Mucosa of rectum (tissue), 2 donors: ENCODE data around the gene IKZF3.
"Not testable (repeated sequence)": the region's sequence is repeated elsewhere in the genome, so short reads cannot be mapped to it uniquely, and the experiment has no call there.

ENCODE experiments used
- H3K27ac ChIP-seq, 2 donors: one replicate each; pipeline ENCODE4 v1.7.0; 2013; ENCODE audit warnings: inconsistent platforms in 2 of 2, low read depth in 2 of 2, low read length in 2 of 2
- H3K27me3 ChIP-seq, 2 donors: one replicate each; pipeline ENCODE4 v1.7.0; 2013; ENCODE audit warnings: low read length in 2 of 2; ENCODE audit not compliant: control insufficient read depth in 2 of 2, insufficient read depth in 2 of 2
- H3K36me3 ChIP-seq, 2 donors: one replicate each; pipeline ENCODE4 v1.7.0; 2013; ENCODE audit warnings: low read length in 2 of 2; ENCODE audit not compliant: control insufficient read depth in 2 of 2, insufficient read depth in 2 of 2
- H3K4me1 ChIP-seq, 2 donors: one replicate each; pipeline ENCODE4 v1.7.0; 2013; ENCODE audit warnings: low read length in 2 of 2, mild to moderate bottlenecking in 1 of 2; ENCODE audit not compliant: control insufficient read depth in 2 of 2, insufficient read depth in 2 of 2
- H3K4me3 ChIP-seq, 2 donors: one replicate each; pipeline ENCODE4 v1.7.0; 2013; ENCODE audit warnings: low read length in 2 of 2
- H3K9ac ChIP-seq, 2 donors: one replicate each; pipeline ENCODE4 v1.7.0; 2013; ENCODE audit warnings: low read length in 2 of 2, low read depth in 1 of 2, mild to moderate bottlenecking in 1 of 2
- H3K9me3 ChIP-seq, 2 donors: one replicate each; pipeline ENCODE4 v1.7.0; 2013; ENCODE audit warnings: low read length in 2 of 2; ENCODE audit not compliant: control insufficient read depth in 2 of 2
- donor health status: healthy.
- donor health status: Normal muscosa, but diverticular disease.

Gene IKZF3

DNA sequence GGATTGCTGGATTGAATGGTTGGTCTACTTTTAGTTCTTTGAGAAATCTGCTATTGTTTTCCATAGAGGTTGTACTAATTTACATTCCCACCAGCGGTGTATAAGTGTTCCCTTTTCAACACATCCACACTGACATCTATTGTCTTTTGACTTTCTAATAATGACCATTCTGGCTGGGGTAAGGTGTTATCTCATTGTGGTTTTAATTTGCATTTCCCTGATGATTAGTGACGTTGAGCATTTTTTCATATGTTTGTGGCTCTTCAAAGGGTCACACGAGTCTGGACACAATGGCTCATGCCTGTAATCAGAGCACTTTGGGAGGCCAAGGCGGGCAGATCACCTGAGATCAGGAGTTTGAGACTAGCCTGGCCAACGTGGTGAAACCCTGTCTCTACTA lies 22.0 kb upstream of the IKZF3 start:
- H3K4me3 ChIP-seq, H3K36me3 ChIP-seq, H3K9me3 ChIP-seq, H3K9ac ChIP-seq, H3K4me1 ChIP-seq, H3K27me3 ChIP-seq, H3K27ac ChIP-seq: not testable (repeated sequence)

DNA sequence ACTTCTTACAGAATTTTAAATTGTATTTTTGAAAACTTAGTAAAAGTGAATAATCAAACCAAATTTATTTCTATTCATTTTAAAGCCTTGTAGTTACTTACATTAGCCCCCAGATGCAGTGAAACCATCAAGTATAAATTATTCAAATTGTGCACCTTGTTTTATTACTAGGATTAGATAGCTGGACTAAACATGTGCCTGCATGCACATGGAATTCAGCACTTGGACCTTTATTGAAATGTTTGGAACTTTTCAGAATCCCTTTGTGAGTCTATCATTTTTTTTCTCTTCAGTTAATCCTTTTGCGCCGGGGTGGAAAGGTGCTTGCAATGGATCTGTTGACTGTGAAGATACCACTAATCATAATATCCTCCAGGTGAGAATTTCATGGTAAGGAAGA lies 8.6 kb upstream of the IKZF3 start:
- no peaks in the 10 kb centered on the region for H3K27me3 ChIP-seq
- H3K9me3 ChIP-seq = no peaks in the 10 kb centered on the region
- H3K36me3 ChIP-seq = no peaks in the 10 kb centered on the region
- no peak overlapping the region for H3K4me3 ChIP-seq
- no peak overlapping the region for H3K9ac ChIP-seq
- H3K4me1 ChIP-seq = no peaks in the 10 kb centered on the region
- H3K27ac ChIP-seq = no peak overlapping the region

DNA sequence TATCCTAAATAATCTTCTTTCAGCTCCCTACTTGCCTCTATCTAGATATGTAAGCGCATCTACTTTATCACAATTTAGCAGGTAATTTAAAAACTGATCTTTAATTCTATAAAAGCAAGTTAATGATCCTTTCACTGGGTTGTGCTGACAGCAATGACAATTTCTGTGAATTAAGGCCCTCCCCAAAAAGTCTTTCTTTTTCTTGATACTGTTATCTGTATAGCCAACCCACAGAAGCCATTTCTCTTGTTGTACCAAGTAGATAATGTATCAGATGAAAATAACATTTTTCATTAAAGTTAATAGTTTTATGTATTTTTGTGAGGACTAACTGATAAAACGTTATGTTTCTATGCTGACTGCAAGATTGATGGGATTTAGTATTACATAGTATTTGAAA lies 7.7 kb upstream of the IKZF3 start:
- Histone ChIP-seq H3K9ac (no peak overlapping the region), H3K36me3 (no peaks in the 10 kb centered on the region), H3K27me3 (no peaks in the 10 kb centered on the region), H3K9me3 (peaks cover 0 to 2% of the 10 kb centered on the region in 2 donors), H3K4me3 (no peak overlapping the region), H3K4me1 (no peaks in the 10 kb centered on the region), H3K27ac (no peak overlapping the region)

DNA sequence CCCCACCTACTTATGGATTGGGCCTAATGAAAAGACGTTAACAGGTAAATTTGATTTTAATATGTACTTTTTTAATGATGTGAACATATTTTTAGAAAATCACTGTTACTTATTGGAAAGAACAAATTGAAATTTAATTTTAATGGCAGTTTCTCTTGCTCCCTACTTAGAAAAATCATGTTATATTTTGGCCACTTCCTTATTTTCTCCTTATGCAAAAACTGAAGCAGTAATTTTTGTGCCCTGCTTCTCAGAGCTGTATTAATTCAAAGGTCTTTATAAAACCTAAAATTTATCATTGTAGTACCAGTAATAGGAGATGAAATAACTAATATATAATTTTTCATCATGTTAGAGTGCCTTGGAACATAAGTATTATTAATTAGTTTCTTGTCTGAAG lies 6.7 kb upstream of the IKZF3 start:
- Histone ChIP-seq H3K9ac (no peak overlapping the region), H3K27ac (no peak overlapping the region), H3K36me3 (no peaks in the 10 kb centered on the region), H3K4me3 (no peak overlapping the region), H3K27me3 (peaks cover 0 to 5% of the 10 kb centered on the region in 2 donors), H3K9me3 (peaks cover 0 to 2% of the 10 kb centered on the region in 2 donors), H3K4me1 (no peaks in the 10 kb centered on the region)

DNA sequence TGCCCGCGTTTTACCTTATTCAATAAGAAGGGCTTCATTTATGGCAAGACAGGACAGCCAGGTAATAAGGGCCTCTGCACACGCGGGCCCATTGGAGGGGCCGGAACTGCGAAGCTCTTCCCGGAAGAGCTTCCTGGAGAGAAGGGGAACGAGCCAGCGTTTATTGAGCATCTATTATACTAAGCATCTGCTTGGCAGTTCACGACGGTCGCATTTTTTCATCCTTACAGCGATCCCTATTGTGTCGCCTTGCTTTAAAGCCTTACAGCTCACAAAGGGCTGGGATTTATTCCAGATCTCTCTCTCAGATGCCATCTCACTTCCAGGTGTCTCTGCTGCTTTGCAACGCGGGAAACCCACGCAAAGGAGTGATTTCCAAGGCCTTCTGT lies 4.4 kb upstream of the IKZF3 start:
- Histone ChIP-seq H3K27me3 (peaks cover 7 to 12% of the 10 kb centered on the region in 2 donors), H3K36me3 (no peaks in the 10 kb centered on the region), H3K9me3 (peaks cover 0 to 2% of the 10 kb centered on the region in 2 donors), H3K4me1 (peaks cover 5% of the 10 kb centered on the region in 2 donors), H3K9ac (no peak overlapping the region), H3K4me3 (no peak overlapping the region), H3K27ac (no peak overlapping the region)

DNA sequence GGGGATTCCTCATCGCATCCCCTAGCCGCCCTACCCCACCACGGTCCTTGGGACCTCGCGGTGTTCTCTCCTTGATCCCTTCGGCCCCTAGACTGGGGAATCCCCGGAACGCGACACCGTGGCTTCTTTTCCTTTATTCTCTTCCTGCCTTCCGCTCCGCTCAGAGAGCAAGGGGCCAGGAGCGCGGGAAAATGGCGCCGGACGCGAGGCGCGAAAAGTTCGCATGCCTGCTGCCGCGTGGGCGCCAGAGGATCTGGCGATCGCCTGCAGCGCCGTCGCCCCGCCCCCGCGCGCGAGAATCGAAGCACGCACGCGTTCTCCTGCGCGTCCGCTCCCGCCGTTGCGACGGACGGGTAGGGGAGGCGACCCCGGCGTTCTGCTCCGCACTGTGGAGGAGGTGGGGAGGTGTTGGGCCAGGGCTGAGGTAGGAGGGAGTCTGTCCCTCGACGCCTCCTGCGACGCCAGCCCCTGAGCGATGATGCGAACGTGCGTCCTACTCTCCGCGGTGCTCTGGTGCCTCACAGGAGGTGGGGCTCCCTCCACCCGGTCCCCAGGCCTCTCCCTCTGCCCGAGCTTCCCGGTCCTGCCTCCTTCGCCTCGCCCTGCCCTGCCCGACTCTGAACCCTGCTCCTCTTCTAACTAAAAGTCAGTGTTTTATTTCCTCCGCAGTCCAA lies 3.9 kb upstream of the IKZF3 start, which contains the start of gene ZPBP2:
TSS of gene ZPBP2 (plus strand) at position 323 of the 674 bp plus-strand sequence. CDS start at position 476, 153 bp downstream.
- Histone ChIP-seq H3K4me3 (peak within 1 kb of the TSS in 1 of 2 donors; percentile 59), H3K27me3 (peaks cover 11 to 17% of the 10 kb centered on the region in 2 donors), H3K36me3 (no peaks in the 10 kb centered on the region), H3K27ac (peak within 1 kb of the TSS; percentile 20 to 70), H3K9ac (peak within 1 kb of the TSS in 1 of 2 donors; percentile 52), H3K4me1 (peaks cover 5 to 6% of the 10 kb centered on the region in 2 donors), H3K9me3 (peaks cover 0 to 2% of the 10 kb centered on the region in 2 donors)

DNA sequence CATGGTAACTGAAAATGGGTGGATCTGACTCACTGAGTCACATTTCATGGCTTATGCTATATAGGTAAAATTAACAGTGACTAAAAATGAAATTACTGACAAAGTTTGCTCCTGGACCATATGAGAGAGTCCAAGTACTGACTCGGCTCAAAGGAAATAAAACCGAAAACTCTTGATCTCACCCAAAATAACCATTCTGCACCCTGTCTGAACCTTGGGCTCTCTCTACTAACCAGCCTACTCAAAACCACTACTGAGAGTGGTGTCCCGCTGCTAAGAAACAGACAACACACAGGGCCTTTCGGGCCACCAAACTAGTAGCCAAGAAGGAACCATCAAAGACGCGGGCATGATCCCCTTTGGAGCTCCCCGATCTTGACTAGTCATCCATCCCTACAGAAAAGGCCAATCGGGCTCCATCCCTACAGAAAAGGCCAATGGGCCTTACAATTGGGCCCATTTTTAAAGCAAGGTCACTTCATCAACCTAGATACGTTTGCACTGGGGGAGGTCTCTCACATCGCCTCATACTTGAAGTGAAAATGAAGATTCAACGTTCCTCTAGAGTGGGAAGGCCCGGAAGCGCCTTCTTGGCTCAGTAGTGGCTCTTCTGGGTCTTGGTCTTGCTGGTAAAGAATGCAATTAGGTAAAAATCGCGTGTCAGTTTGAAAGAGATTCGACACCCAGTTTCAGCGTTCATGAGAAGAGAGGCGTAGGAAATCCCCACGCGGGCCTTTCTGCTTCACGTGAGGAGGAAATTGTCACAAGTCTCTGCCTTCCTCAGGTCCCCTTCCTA lies 3.2 kb upstream of the IKZF3 start:
- H3K36me3 ChIP-seq = no peaks in the 10 kb centered on the region
- H3K9ac ChIP-seq = peak overlapping the region in 1 of 2 donors; percentile 52
- H3K9me3 ChIP-seq = peaks cover 0 to 2% of the 10 kb centered on the region in 2 donors
- peak overlapping the region; percentile 20 to 70 for H3K27ac ChIP-seq
- H3K27me3 ChIP-seq = peaks cover 11 to 17% of the 10 kb centered on the region in 2 donors
- peak overlapping the region in 1 of 2 donors; percentile 59 for H3K4me3 ChIP-seq
- peaks cover 5 to 6% of the 10 kb centered on the region in 2 donors for H3K4me1 ChIP-seq

DNA sequence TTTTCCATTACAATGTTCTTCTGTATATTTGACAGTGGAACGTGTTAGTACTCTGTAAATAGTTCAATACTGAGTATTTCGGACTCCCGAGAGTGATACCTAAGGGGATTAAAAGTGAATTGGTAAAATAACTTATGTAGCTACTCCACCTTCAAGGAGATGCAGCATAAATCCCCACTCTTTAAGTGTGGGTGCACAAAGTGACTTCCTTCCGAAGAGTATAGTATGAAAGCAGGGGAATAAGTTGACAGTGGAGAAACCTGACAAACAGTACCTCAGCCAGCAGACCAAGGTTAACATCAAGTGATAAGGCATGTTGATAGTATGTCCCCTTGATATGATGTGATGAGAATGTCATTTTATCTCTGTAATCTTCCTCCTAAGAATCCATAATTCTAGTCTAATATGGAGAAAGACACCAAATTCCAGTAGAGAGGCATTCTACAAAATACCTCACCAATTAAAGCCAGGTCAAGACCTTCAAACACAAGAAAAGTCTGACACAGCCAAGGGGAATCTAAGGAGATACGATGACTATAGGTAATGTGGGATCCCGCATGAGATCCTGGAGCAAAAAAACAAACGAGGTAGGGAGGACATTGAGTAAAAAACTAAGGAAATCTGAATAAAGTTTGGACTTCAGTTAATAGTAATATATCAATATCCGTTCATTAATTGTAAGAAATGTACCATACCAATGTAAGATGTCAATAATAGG lies 2.1 kb upstream of the IKZF3 start:
- Histone ChIP-seq H3K4me3 (no peak overlapping the region), H3K4me1 (peaks cover 5 to 6% of the 10 kb centered on the region in 2 donors), H3K36me3 (no peaks in the 10 kb centered on the region), H3K27me3 (peaks cover 11 to 17% of the 10 kb centered on the region in 2 donors), H3K27ac (peak overlapping the region in 1 of 2 donors; percentile 63), H3K9me3 (peaks cover 0 to 2% of the 10 kb centered on the region in 2 donors), H3K9ac (no peak overlapping the region)

DNA sequence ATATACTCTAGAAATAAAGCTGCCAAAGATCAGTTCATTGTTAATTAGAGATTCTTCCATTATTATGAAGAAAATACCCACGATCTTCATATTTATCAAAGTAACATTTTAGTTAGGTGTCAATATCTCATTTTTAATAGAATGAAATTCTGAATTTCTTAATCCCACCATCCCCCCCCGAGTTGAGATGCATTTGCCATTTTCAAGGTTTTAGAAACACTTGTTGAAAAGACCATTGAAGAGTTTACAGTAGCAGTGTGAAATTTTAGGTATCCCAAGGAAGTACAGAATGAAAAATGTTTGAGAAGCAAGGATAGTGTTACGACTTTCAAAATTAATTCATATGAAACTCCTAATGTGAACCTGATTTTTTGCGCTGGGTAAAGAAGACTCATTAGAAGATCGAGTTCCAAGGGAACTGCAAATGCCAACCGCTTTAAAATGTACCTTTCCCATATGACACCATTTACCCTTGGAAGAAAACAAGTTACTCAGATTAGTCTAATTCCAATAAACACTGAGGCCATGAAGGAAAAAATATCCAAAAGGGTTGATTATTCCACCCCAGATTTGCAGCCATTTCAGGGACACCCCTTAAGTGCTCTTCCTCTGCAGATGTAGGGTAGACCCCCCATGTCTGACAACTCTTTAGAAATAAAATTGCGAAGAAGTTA lies 731 bp downstream of the IKZF3 start:
- Histone ChIP-seq H3K4me3 (peak overlapping the region; percentile 37 to 74), H3K4me1 (peaks cover 5 to 6% of the 10 kb centered on the region in 2 donors), H3K9me3 (peaks cover 0 to 2% of the 10 kb centered on the region in 2 donors), H3K9ac (peak overlapping the region; percentile 42 to 72), H3K36me3 (no peaks in the 10 kb centered on the region), H3K27me3 (peaks cover 11 to 17% of the 10 kb centered on the region in 2 donors), H3K27ac (peak overlapping the region; percentile 35 to 59)
